ENCODE measurements around the gene TTC9. TPM values are rescaled to one million over a fixed set of nuclear protein-coding genes. Genes with fewer than 3 reads are reported as not detected.
A peak's percentile ranks its signal among the peaks of the same experiment; 100 is the strongest.

TTC9 gene
- total and polyA plus RNA-seq, 10 of the 15 experiments (the other 5 are each of a cell fraction or from before 2014, with no cell fraction given), result 0.87 to 15.8 (median 7.8) TPM

- no TSS peak for BruUV-seq (replicated peaks)
- POLR2A ChIA-PET, result interaction anchor here (0.6 to 12.1 kb wide), 5 partner anchors 7 to 219 kb away, joined by 3 to 145 read pairs (median 4); partner anchors contain the start of gene TTC9
- TF ChIP-seq HSF1 (IDR thresholded peaks at IDR 0.05; ENCODE audit: low read depth, low read length) (no peak), CBFB (IDR thresholded peaks at IDR 0.05; ENCODE audit: low read depth) (no peak), NFYA (IDR thresholded peaks at IDR 0.05; ENCODE audit: borderline replicate concordance, low read depth, low read length) (no peak), NKRF (conservative IDR thresholded peaks at IDR 0.05) (no peak), SIX5 (IDR thresholded peaks at IDR 0.05; ENCODE audit: low read depth, low read length, severe bottlenecking) (no peak), CBX5 (IDR thresholded peaks at IDR 0.05; ENCODE audit: low read depth) (no peak), TCF12 (IDR thresholded peaks at IDR 0.05; ENCODE audit: low read depth, low read length) (no peak), SREBF1 (IDR thresholded peaks at IDR 0.05; ENCODE audit: low read length) (no peak), STAT3 (IDR thresholded peaks at IDR 0.05; ENCODE audit: low read depth, low read length) (no peak), USF2 (IDR thresholded peaks at IDR 0.05; ENCODE audit: borderline replicate concordance, low read depth, low read length) (no peak), ZBTB11 (CRISPR knock-in tag; IDR thresholded peaks at IDR 0.05) (no peak), TCF3 (IDR thresholded peaks at IDR 0.05; ENCODE audit: borderline replicate concordance, insufficient read depth, low read depth, low read length) (no peak), RAD21 (IDR thresholded peaks at IDR 0.05; ENCODE audit: insufficient read depth, low read depth, low read length) (no peak)
These were observed 9.8 kb downstream of the TTC9 start for GRCh38 chr14:70651522-70651921.

More at GRCh38 chr14:70651522-70651921, 9.8 kb downstream of the TTC9 start:
- no peaks in the 10 kb centered on the region for H3K27me3 ChIP-seq (replicated peaks in 1 of 2; ENCODE audit: control insufficient read depth in 2 of 2, insufficient read depth in 2 of 2, low read length in 1 of 2)
- H3K79me2 ChIP-seq (ENCODE audit: control insufficient read depth, insufficient read depth, low read length), result peaks cover 72% of the 10 kb centered on the region
- ChIA-PET CTCF (interaction anchor here (1.0 to 7.9 kb wide), 2 partner anchors 8 to 62 kb away, joined by 5 to 61 read pairs; partner anchors contain the start of gene TTC9), SMC1A (ENCODE audit: uncharacterized antibody, unreplicated experiment) (interaction anchor here (0.6 to 9.4 kb wide), 5 partner anchors 9 to 62 kb away, joined by 3 to 125 read pairs (median 3); no protein-coding TSS in a partner anchor), RAD21 (ENCODE audit: unreplicated experiment) (interaction anchor here (1.7 to 8.6 kb wide), 2 partner anchors 8 to 15 kb away, joined by 4 to 149 read pairs; no protein-coding TSS in a partner anchor)
- in situ Hi-C loops (cut with MboI), result no loop called here
- H3K9me3 ChIP-seq (replicated peaks; ENCODE audit: control insufficient read depth, insufficient read depth, low read length), result no peaks in the 10 kb centered on the region
- intact Hi-C loops (cut with micrococcal nuclease; ENCODE audit: unreplicated experiment), result no loop called here
- no peaks in the 10 kb centered on the region for H4K20me1 ChIP-seq (ENCODE audit: control insufficient read depth, insufficient read depth)
- ATAC-seq (peak; percentile 6; the same call in 1 of the 3 replicates), FAIRE-seq (no peak), DNase-seq (ENCODE audit: low read depth, low spot score) (no peak)
- H3K27ac ChIP-seq (ENCODE audit: control insufficient read depth, insufficient read depth), result no peak overlapping the region
- H3K36me3 ChIP-seq (ENCODE audit: control insufficient read depth in 2 of 2, insufficient read depth in 2 of 2, low read length in 1 of 2), result peaks cover 5 to 21% of the 10 kb centered on the region in 2 experiments
- 86% methylated on average over 5 of the region's 5 CpGs for WGBS (ENCODE audit: insufficient coverage, insufficient replicate concordance, low lambda C conversion rate, missing lambda C conversion rate)
- peaks cover 41% of the 10 kb centered on the region for H3K4me1 ChIP-seq (ENCODE audit: control insufficient read depth, insufficient read depth, low read length)
- no peak overlapping the region for H3K4me3 ChIP-seq
- H3K4me2 ChIP-seq (ENCODE audit: control insufficient read depth, insufficient read depth), result no peak overlapping the region
- no peak overlapping the region for H2AFZ ChIP-seq (ENCODE audit: control insufficient read depth, low read depth, low read length)
- no peak overlapping the region for H3K9ac ChIP-seq (ENCODE audit: control insufficient read depth, insufficient read depth, low read length)

All from GM12878 (cell line).